K562 (cell line): ENCODE data around the gene MRPL55. TPM values are rescaled to one million over a fixed set of nuclear protein-coding genes. Genes with fewer than 3 reads are reported as not detected.

Experiments
- ATAC-seq: fragments of 200-7000 bp; cut with Tn5 transposase; 3 replicates; pipeline ENCODE4 v1.9.1; 2020; ENCODE audit warnings: moderate library complexity
- BruUV-seq: library from RNA; stranded (reverse); fragments of 400-500 nt; replicated peaks from 2 replicates; lab custom pipeline; 2021; lab: Mats Ljungman, UMichigan
- CTCF ChIA-PET: fragments of 300-600 bp; formaldehyde crosslinking; extraction: SDS; loops from one replicate; lab custom pipeline; 2021; ENCODE audit warnings: low intra/inter-chr PET ratio; lab: Yijun Ruan, JAX
- POLR2A ChIA-PET: fragments of 300-600, 350-650 bp; sonication (Branson Sonifier 250); formaldehyde crosslinking; extraction: SDS; loops from one replicate; lab custom pipeline; 2021; ENCODE audit warnings: antibody characterized with exemption, inconsistent platforms; lab: Yijun Ruan, JAX
- DNase-seq, 4 experiments: peaks; one replicate each; pipeline versions ENCODE4 v3.0.0 to v3.0.0-alpha.2; 2011 to 2018; ENCODE audit warnings: low spot score in 3 of 4, mixed read lengths in 3 of 4; ENCODE audit errors: extremely low read depth in 1 of 4
- FAIRE-seq: peaks from 2 replicates; lab custom pipeline; 2011; peaks lifted over from hg19 to GRCh38; lab: Jason Lieb, UNC
- H2AFZ ChIP-seq: 2 replicates; pipeline ENCODE4 v1.6.0; 2011; ENCODE audit warnings: low read depth, low read length, control low read depth, inconsistent platforms
- H3K27ac ChIP-seq: fragments of 200-600 bp; 3 replicates; pipeline ENCODE4 v1.8.0; 2011; ENCODE audit warnings: low read depth, mild to moderate bottlenecking, control low read depth, inconsistent platforms, low read length, moderate library complexity, mixed read lengths; ENCODE audit errors: extremely low read depth
- H3K27me3 ChIP-seq, 2 experiments: fragments of 300-600 bp in 1 of 2; 2 replicates in 1 of 2; 3 replicates in 1 of 2; pipeline versions ENCODE4 v1.6.0 to v1.8.0; 2011; ENCODE audit warnings: inconsistent platforms in 2 of 2, low read length in 2 of 2, mild to moderate bottlenecking in 1 of 2, mixed read lengths in 1 of 2, moderate library complexity in 1 of 2; ENCODE audit not compliant: control insufficient read depth in 2 of 2, insufficient read depth in 2 of 2
- H3K36me3 ChIP-seq: fragments of 300-600 bp; 3 replicates; pipeline ENCODE4 v1.8.0; 2011; ENCODE audit warnings: mild to moderate bottlenecking, low read length, inconsistent platforms; ENCODE audit not compliant: control insufficient read depth, insufficient read depth
- H3K4me1 ChIP-seq, 2 experiments: fragments of 200-600 bp in 1 of 2; replicated peaks in 1 of 2; 2 replicates in 1 of 2; 3 replicates in 1 of 2; pipeline versions ENCODE4 v1.5.1 to v1.8.0; 2011; ENCODE audit warnings: inconsistent platforms in 2 of 2, low read length in 2 of 2, mild to moderate bottlenecking in 1 of 2, mixed read lengths in 1 of 2, moderate library complexity in 1 of 2; ENCODE audit not compliant: control insufficient read depth in 2 of 2, insufficient read depth in 2 of 2
- H3K4me2 ChIP-seq: 2 replicates; pipeline ENCODE4 v1.6.1; 2011; ENCODE audit warnings: low read length, control low read depth, inconsistent platforms, mixed read lengths; ENCODE audit not compliant: insufficient read depth
- H3K4me3 ChIP-seq: fragments of 200-600 bp; sonication (generic), shearing (Covaris generic); 2 replicates; pipeline ENCODE4 v1.5.1; 2016; ENCODE audit warnings: control low read depth, inconsistent platforms
- H3K79me2 ChIP-seq: fragments of 200-600 bp; 3 replicates; pipeline ENCODE4 v1.8.0; 2011; ENCODE audit warnings: low read length, inconsistent platforms; ENCODE audit not compliant: control insufficient read depth, insufficient read depth
- H3K9ac ChIP-seq, 2 experiments: 2 replicates each; pipeline versions ENCODE4 v1.6.0 to v1.6.1; 2011; ENCODE audit warnings: low read depth in 2 of 2, low read length in 2 of 2, control low read depth in 1 of 2, inconsistent platforms in 1 of 2, mild to moderate bottlenecking in 1 of 2, mixed read lengths in 1 of 2; ENCODE audit not compliant: insufficient read depth in 1 of 2
- H3K9me1 ChIP-seq: one replicate; pipeline ENCODE4 v1.6.0; 2011; ENCODE audit warnings: inconsistent platforms, mild to moderate bottlenecking, low read length, moderate library complexity; ENCODE audit not compliant: control insufficient read depth, insufficient read depth
- H3K9me3 ChIP-seq: replicated peaks from 2 replicates; pipeline ENCODE4 v1.5.1; 2011; ENCODE audit warnings: low read depth, low read length, inconsistent platforms; ENCODE audit not compliant: control insufficient read depth, insufficient read depth
- H4K20me1 ChIP-seq: replicated peaks from 2 replicates; pipeline ENCODE4 v1.6.1; 2011; ENCODE audit warnings: low read length, inconsistent platforms, mixed read lengths; ENCODE audit not compliant: control insufficient read depth, insufficient read depth
- C11orf30 ChIP-seq: fragments of 450-650 bp; IDR thresholded peaks from 2 replicates; pipeline ENCODE4 v1.6.1; 2016; ENCODE audit warnings: low read depth, mild to moderate bottlenecking
- CBX3 ChIP-seq, 2 experiments: IDR thresholded peaks; 1 replicate in 1 of 2; 2 replicates in 1 of 2; pipeline ENCODE4 v1.6.1; 2012; ENCODE audit warnings: inconsistent platforms in 2 of 2, low read length in 2 of 2, borderline replicate concordance in 1 of 2, control low read depth in 1 of 2
- KLF10 ChIP-seq: fragments of 250-450 bp; sonication (Bioruptor Pico); IDR thresholded peaks from 2 replicates; pipeline ENCODE4 v1.6.1; 2021; ENCODE audit warnings: matching md5 sums
- MYNN ChIP-seq, 2 experiments: sonication (generic); formaldehyde crosslinking in 1 of 2; IDR thresholded peaks; 2 replicates each; pipeline versions ENCODE4 v1.5.0 to v1.6.1; 2016 to 2020; ENCODE audit warnings: antibody characterized with exemption in 1 of 2, missing genetic modification reagents in 1 of 2
- NFRKB ChIP-seq: fragments of 450-650 bp; IDR thresholded peaks from 2 replicates; pipeline ENCODE4 v1.6.1; 2016; ENCODE audit warnings: low read depth
- POLR2G ChIP-seq: fragments of 200-400 bp; formaldehyde crosslinking; IDR thresholded peaks from 2 replicates; pipeline ENCODE4 v1.6.1; 2017; ENCODE audit warnings: low read depth, mild to moderate bottlenecking, antibody characterized with exemption, low read length, moderate library complexity
- RBM22 ChIP-seq: fragments of 200-400 bp; formaldehyde crosslinking; IDR thresholded peaks from 2 replicates; pipeline ENCODE4 v1.6.1; 2018; ENCODE audit warnings: low read length, low read depth; ENCODE audit not compliant: poor library complexity, severe bottlenecking
- SOX6 ChIP-seq: fragments of 450-650 bp; IDR thresholded peaks from 2 replicates; pipeline ENCODE4 v1.6.1; 2014; ENCODE audit warnings: mild to moderate bottlenecking
- ZNF740 ChIP-seq, 3 experiments: fragments of 200-800 bp in 1 of 3; sonication (Bioruptor generic) in 1 of 3; sonication (generic) in 1 of 3; formaldehyde crosslinking in 1 of 3; IDR thresholded peaks; 2 replicates each; pipeline versions ENCODE4 v1.6.1 to v1.8.0; 2016 to 2022; ENCODE audit warnings: mild to moderate bottlenecking in 2 of 3, missing compliant biosample characterization in 2 of 3, missing genetic modification characterization in 2 of 3, missing genetic modification reagents in 1 of 3
- WGBS: fragments of 100-300 bp; shearing (Covaris generic); methylation state at CpG from one replicate; pipeline ENCODE4 v1.1.6; 2016; ENCODE audit warnings: low coverage, mixed read lengths; ENCODE audit not compliant: insufficient coverage; ENCODE audit errors: missing lambda C conversion rate; 5-methylcytosine and 5-hydroxymethylcytosine counted together
- in situ Hi-C: fragments of 300-500 bp; cut with MboI; formaldehyde crosslinking; loops from 4 replicates; pipeline ENCODE4 v1.15.0; 2018; ENCODE audit warnings: inconsistent platforms, mixed read lengths
- intact Hi-C: fragments of 100-400 bp; cut with micrococcal nuclease; formaldehyde crosslinking; loops from 2 replicates; pipeline ENCODE4 v1.14.2; 2022
- polyA plus RNA-seq, 8 experiments: library from polyadenylated mRNA; depleted of rRNA in 4 of 8; stranded (reverse) in 5 of 8; unstranded in 3 of 8; fragments of >200 nt; fragmentation: Nextera tagmentation in 2 of 8; fragmentation: Illumina TruSeq in 1 of 8; extraction: Ambion mirVana in 2 of 8; extraction: Trizol in 1 of 8; gene quantifications; 2 replicates each; pipeline versions ENCODE4 v1.2.1 to v1.2.3, GENCODE V29; 2011 to 2014; ENCODE audit warnings: inconsistent platforms in 1 of 8, missing spikeins in 1 of 8
- total RNA-seq, 7 experiments: library from RNA; depleted of rRNA in 6 of 7; stranded (reverse); fragments of >200 nt in 6 of 7; fragmentation: Illumina TruSeq in 2 of 7; extraction: Trizol in 2 of 7; gene quantifications; 2 replicates each; pipeline versions ENCODE4 v1.2.1 to v1.2.3, GENCODE V29; 2011 to 2021; ENCODE audit warnings: low replicate concordance in 1 of 7

The MRPL55 gene
- total and polyA plus RNA-seq, 9 of the 15 experiments (the other 6 are each of a cell fraction or from before 2014, with no cell fraction given): 34.9 to 228 (median 81.0) TPM

GRCh38 chr1:228150120-228150460, 41.0 kb upstream of the MRPL55 start:
- 79% methylated on average over 7 of the region's 7 CpGs for WGBS
- peak overlapping the region; percentile 31 to 91; a peak in 3 of 4 replicates for H3K9ac ChIP-seq

More at GRCh38 chr1:228150120-228150460, 41.0 kb upstream of the MRPL55 start:
- FAIRE-seq (no peak), DNase-seq (peak in 2 of 4 experiments; percentile 35 to 37), ATAC-seq (peak; percentile 2)
- H3K4me2 ChIP-seq: no peak overlapping the region; the same call in 1 of the 2 replicates
- peaks cover 24% of the 10 kb centered on the region for H4K20me1 ChIP-seq
- H3K4me1 ChIP-seq: peaks cover 32 to 82% of the 10 kb centered on the region in 2 experiments
- intact Hi-C loops: no loop called here
- H3K9me3 ChIP-seq: no peaks in the 10 kb centered on the region
- H3K36me3 ChIP-seq: peaks cover 39% of the 10 kb centered on the region; the same call in 2 of the 3 replicates
- BruUV-seq: no TSS peak
- H3K27me3 ChIP-seq: no peaks in the 10 kb centered on the region
- no peak overlapping the region for H2AFZ ChIP-seq
- peak overlapping the region; percentile 62 for H3K27ac ChIP-seq
- ChIA-PET POLR2A (interaction anchor here (0.6 to 4.2 kb wide), 3 partner anchors 9 to 49 kb away, joined by 3 to 46 read pairs (median 11); partner anchors contain the start of genes GUK1 and IBA57), CTCF (no interaction called here)
- in situ Hi-C loops: no loop called here
- TF ChIP-seq C11orf30 (no peak), SOX6 (no peak), MYNN (IDR thresholded peaks at IDR 0.05) (0 out of 2 replicates have a peak, but pooled peaks have one; percentile 9), MYNN (CRISPR knock-in tag; IDR thresholded peaks at IDR 0.05) (no peak), ZNF740 (CRISPR knock-in tag; IDR thresholded peaks at IDR 0.05) (0 out of 2 replicates have a peak, but pooled peaks have one; percentile 28), ZNF740 (tag; IDR thresholded peaks at IDR 0.05) (0 out of 4 replicates have a peak, but pooled peaks of 1 of the 2 experiments have one; percentile 51), POLR2G (peak; percentile 71), RBM22 (peak; percentile 58), NFRKB (no peak), CBX3 (IDR thresholded peaks at IDR 0.05; ENCODE audit: borderline replicate concordance in 1 of 2, low read length in 2 of 2) (no peak), KLF10 (CRISPR knock-in tag) (no peak)
- peaks cover 47% of the 10 kb centered on the region for H3K79me2 ChIP-seq
- H3K9me1 ChIP-seq: peaks cover 10% of the 10 kb centered on the region
- H3K4me3 ChIP-seq: no peak overlapping the region
